GM21367 (cell line): Measurements from ENCODE around the gene PRR23C.
"Not testable (repeated sequence)": the region's sequence is repeated elsewhere in the genome, so short reads cannot be mapped to it uniquely, and the experiment has no call there.

Experiments used
- ATAC-seq: cut with Tn5 transposase; IDR thresholded peaks from one replicate; pipeline ENCODE4 v1.9.1; 2021; ENCODE audit not compliant: unreplicated experiment

PRR23C gene

GRCh38 chr3:139044366-139045210 lies at the start of gene PRR23C:
Gene PRR23C, minus strand, starts transcription at chr3:139044892. Its CDS starts 272 bp downstream, at chr3:139044620.
- ATAC-seq, result no peak

GRCh38 chr3:139093840-139094239 lies 49.1 kb upstream of the PRR23C start:
- no peak for ATAC-seq

- no peak for ATAC-seq
Observed at GRCh38 chr3:139088462-139089324, 44.0 kb upstream of the PRR23C start.

- ATAC-seq, result no peak
Observed at GRCh38 chr3:139087621-139088020, 42.9 kb upstream of the PRR23C start.

- no peak for ATAC-seq
Observed at GRCh38 chr3:139084176-139084575, 39.5 kb upstream of the PRR23C start.

- ATAC-seq, result no peak
Observed at GRCh38 chr3:139074565-139075115, 29.9 kb upstream of the PRR23C start.

DNA sequence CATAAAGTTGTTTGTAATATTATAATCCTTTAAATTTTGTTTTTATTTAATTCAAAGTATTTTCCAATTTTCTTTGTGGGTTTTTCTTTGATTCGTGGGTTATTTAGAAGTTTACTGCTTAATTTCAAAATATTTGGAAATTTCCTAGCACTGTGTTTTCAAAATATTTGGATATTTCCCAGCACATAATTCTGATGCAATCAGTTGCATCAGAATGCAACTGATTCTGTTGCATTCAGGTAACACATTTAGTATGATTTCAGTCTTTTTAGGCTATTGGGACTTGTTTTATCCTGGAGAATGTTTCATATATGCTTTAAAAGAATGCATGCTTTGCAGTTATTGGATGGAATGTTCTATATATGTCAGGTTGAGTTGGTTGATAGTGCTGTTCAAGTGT lies 18.2 kb upstream of the PRR23C start:
- ATAC-seq, result no peak

GRCh38 chr3:139052802-139053600 lies 8.3 kb upstream of the PRR23C start:
- no peak for ATAC-seq

DNA sequence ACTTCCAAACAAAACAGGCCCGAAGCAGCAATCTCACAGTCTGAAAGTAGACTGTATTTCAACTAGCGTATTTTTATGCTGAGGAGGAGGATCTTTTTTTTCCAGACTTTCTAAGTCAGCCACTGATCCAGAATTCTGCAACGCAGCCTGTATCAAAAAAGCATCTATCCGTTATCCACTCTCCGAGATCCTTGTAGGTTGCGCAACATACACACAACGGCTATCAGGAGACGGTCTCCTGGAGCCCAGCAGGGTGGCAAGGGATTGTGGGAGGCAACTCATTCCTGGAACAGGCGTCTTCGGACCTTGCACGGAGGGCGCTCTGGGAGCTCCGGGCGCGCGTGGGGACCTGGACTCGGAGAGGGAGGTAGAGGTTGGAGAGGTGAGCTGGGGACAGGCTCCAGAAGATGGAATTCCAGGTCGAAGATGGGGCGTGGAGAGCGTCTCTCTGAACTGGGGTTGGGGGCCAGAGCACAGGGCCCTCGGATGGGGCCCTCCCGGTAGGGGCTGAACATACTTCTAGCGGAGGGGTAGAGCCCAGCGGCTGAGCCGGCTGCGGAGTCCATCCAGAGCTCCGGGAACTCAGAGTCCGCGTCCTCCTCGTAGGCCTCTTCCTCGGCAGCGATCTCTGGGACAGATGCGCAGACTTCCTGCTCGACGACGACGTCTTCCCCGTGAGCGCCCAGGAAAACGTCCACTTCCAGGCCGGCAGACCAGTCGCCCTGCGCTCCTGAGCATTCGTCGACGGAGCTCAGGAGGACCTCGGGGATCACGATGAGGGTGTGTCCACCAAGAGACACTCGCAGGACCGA lies 932 bp downstream of the PRR23C start:
- no peak for ATAC-seq

DNA sequence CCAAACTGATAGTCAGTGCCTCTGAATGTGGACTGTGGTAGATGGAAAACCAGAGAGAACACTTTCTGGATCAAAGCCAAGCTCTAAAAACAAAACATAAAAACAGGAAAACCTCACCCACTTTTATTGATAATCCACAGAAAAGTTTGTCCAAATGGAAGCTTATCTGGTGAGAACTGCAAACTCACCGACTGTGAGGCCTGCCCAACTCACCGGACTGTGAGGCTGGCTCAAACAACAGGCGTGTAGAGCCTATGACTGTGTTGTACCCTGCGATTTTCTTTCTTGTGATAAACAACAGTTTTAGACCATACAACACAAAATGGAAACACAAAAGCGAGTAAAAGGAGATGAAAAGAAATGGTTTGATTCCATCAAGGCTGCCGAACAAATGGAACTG lies 7.2 kb downstream of the PRR23C start:
- ATAC-seq, result no peak

GRCh38 chr3:139032326-139033002 lies 12.2 kb downstream of the PRR23C start:
- no peak for ATAC-seq

- ATAC-seq, result not testable (repeated sequence)
Observed at GRCh38 chr3:139030576-139030975, 14.1 kb downstream of the PRR23C start.

GRCh38 chr3:139024968-139025367 lies 19.7 kb downstream of the PRR23C start:
- no peak for ATAC-seq

- ATAC-seq, result no peak
Observed at GRCh38 chr3:139020868-139021234, 23.8 kb downstream of the PRR23C start, which contains the start of gene PRR23B. Gene PRR23B, minus strand, starts transcription at chr3:139020926. Its CDS starts 265 bp downstream, at chr3:139020661.

GRCh38 chr3:139020036-139020867 lies 24.4 kb downstream of the PRR23C start:
- no peak for ATAC-seq

DNA sequence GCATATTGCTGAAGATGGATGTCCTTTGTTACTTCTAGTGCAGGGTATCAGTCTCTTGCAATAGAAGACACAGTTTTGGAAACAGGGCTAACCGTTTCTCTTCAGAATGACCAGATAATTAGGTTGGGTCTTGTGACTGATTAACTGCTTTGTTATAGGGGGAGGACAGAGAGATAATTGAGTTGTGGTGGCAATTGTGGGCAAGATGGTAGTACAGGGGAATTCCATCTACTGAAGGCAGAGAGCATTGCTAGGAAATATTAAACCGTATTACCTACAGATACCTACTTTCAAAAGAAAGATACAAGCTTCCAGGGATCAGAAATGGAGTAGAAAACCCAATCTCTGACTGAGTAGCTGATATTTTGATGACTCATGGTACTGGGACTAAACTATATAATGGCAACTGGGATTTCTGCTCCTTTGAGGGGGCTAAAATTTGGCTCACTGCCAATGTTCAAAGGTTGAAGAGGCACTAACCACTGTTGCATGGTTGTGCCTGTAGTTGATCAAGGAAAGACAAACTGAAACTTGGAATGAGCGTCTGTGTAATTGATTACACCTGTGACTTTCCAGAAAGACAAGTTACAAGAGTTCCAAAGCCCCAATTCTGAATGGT lies 28.2 kb downstream of the PRR23C start:
- ATAC-seq, result no peak

GRCh38 chr3:139006051-139006716 lies 38.5 kb downstream of the PRR23C start, which contains the start of gene PRR23A:
Gene PRR23A, minus strand, starts transcription at chr3:139006268. Its CDS starts 0 bp downstream, at chr3:139006268.
- ATAC-seq, result no peak
